ENCODE results near the gene SLC12A5. TPM values are rescaled to one million over a fixed set of nuclear protein-coding genes. Genes with fewer than 3 reads are reported as not detected.
A peak's percentile ranks its signal among the peaks of the same experiment; 100 is the strongest.

SLC12A5 gene
- total RNA-seq, 1 donor from 2014 or later, result not detected

DNA sequence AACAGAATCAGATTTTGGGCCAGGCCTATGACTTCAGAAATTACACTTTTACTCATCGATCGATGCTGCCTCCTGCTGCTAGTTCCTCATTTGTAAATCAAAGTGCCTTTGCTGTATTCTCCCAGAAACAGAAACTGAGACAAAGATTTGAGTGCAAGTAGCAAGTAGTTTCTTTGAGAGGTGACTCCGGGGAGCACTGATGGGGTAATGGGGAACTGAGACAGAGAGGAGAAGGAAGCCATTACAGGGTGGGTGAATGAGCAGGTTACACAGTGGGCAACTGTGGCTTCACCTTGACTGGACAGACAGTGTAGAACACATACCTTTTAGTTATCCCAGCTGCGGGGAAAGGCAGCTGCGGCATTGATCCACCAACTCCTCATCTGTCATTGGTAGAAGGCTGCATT lies 79.4 kb downstream of the SLC12A5 start:
- Mint-ChIP-seq H3K4me3 (ENCODE audit: unreplicated experiment) (no peak overlapping the region), H3K27me3 (ENCODE audit: unreplicated experiment) (peaks cover 50% of the 10 kb centered on the region), H3K4me1 (ENCODE audit: unreplicated experiment) (no peaks in the 10 kb centered on the region), H3K36me3 (ENCODE audit: unreplicated experiment) (no peaks in the 10 kb centered on the region), H3K9me3 (ENCODE audit: unreplicated experiment) (no peaks in the 10 kb centered on the region), H3K27ac (ENCODE audit: unreplicated experiment) (no peak overlapping the region)
- DNase-seq (ENCODE audit: extremely low spot score, unreplicated experiment), result peak; percentile 49
- TF ChIP-seq, protein P1, sequence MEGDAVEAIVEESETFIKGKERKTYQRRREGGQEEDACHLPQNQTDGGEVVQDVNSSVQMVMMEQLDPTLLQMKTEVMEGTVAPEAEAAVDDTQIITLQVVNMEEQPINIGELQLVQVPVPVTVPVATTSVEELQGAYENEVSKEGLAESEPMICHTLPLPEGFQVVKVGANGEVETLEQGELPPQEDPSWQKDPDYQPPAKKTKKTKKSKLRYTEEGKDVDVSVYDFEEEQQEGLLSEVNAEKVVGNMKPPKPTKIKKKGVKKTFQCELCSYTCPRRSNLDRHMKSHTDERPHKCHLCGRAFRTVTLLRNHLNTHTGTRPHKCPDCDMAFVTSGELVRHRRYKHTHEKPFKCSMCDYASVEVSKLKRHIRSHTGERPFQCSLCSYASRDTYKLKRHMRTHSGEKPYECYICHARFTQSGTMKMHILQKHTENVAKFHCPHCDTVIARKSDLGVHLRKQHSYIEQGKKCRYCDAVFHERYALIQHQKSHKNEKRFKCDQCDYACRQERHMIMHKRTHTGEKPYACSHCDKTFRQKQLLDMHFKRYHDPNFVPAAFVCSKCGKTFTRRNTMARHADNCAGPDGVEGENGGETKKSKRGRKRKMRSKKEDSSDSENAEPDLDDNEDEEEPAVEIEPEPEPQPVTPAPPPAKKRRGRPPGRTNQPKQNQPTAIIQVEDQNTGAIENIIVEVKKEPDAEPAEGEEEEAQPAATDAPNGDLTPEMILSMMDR (IDR thresholded peaks at IDR 0.05), result no peak

DNA sequence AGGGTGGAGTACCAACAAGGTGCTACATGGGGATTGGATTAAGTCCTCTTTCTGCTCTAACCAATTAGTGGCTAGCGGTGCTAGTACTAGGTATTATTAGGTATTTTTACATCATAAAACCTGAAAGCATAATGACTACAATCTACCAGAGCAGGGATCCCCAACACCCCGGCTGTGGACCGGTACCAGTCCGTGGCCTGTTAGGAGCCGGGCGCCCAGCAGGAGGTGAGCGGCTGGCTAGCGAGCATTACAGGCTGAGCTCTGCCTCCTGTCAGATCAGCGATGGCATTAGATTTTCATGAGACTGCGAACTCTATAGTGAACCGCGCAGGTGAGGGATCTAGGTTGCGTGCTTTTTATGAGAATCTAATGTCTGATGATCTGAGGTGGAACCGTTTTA lies 80.0 kb downstream of the SLC12A5 start:
- DNase-seq (ENCODE audit: extremely low spot score, unreplicated experiment), result peak; percentile 73
- Mint-ChIP-seq H3K9me3 (ENCODE audit: unreplicated experiment) (no peaks in the 10 kb centered on the region), H3K4me1 (ENCODE audit: unreplicated experiment) (no peaks in the 10 kb centered on the region), H3K27me3 (ENCODE audit: unreplicated experiment) (peaks cover 55% of the 10 kb centered on the region), H3K27ac (ENCODE audit: unreplicated experiment) (no peak overlapping the region), H3K36me3 (ENCODE audit: unreplicated experiment) (no peaks in the 10 kb centered on the region), H3K4me3 (ENCODE audit: unreplicated experiment) (no peak overlapping the region)
- TF ChIP-seq, protein P1 (IDR thresholded peaks at IDR 0.05), result no peak

Other genes starting within 250 kb of the SLC12A5 start
- 0.91 TPM in 1 of 2 replicates, not detected in the other for gene WFDC3, start 237.3 kb upstream of the SLC12A5 start, total RNA-seq
- gene DNTTIP1, start 237.3 kb upstream of the SLC12A5 start, total RNA-seq, result 23.2 and 30.0 TPM in 2 replicates
- 21.3 and 21.9 TPM in 2 replicates for gene UBE2C, start 216.6 kb upstream of the SLC12A5 start, total RNA-seq
- gene TNNC2, start 201.9 kb upstream of the SLC12A5 start, total RNA-seq, result 1.2 TPM in 1 of 2 replicates, not detected in the other
- 24.4 and 25.6 TPM in 2 replicates for gene SNX21, start 195.4 kb upstream of the SLC12A5 start, total RNA-seq
- 23.6 and 23.9 TPM in 2 replicates for gene ACOT8, start 171.8 kb upstream of the SLC12A5 start, total RNA-seq
- gene ZSWIM3, start 171.6 kb upstream of the SLC12A5 start, total RNA-seq, result 3.9 and 4.4 TPM in 2 replicates
- gene ZSWIM1, start 148.0 kb upstream of the SLC12A5 start, total RNA-seq, result 12.6 and 13.3 TPM in 2 replicates
- gene SPATA25, start 141.6 kb upstream of the SLC12A5 start, total RNA-seq, result 2.9 TPM in 2 replicates
- 7.3 and 7.4 TPM in 2 replicates for gene NEURL2, start 138.0 kb upstream of the SLC12A5 start, total RNA-seq
- 310 and 318 TPM in 2 replicates for gene CTSA, start 137.9 kb upstream of the SLC12A5 start, total RNA-seq
- gene PLTP, start 117.1 kb upstream of the SLC12A5 start, total RNA-seq, result 195 and 211 TPM in 2 replicates
- 34.6 and 42.1 TPM in 2 replicates for gene PCIF1, start 94.5 kb upstream of the SLC12A5 start, total RNA-seq
- gene ZNF335, start 57.0 kb upstream of the SLC12A5 start, total RNA-seq, result 23.9 and 24.6 TPM in 2 replicates
- not detected in 2 replicates for gene MMP9, start 20.3 kb upstream of the SLC12A5 start, total RNA-seq
- gene NCOA5, start 60.7 kb downstream of the SLC12A5 start, total RNA-seq, result 29.8 and 39.0 TPM in 2 replicates
- 1.6 and 2.2 TPM in 2 replicates for gene CD40, start 89.1 kb downstream of the SLC12A5 start, total RNA-seq

All from osteocyte (in vitro differentiated cells).